K562 (cell line): Measurements from ENCODE around the gene ERGIC1. TPM values are rescaled to one million over a fixed set of nuclear protein-coding genes. Genes with fewer than 3 reads are reported as not detected.

ENCODE experiments used
- COPS2 ChIP-seq: fragments of 450-650 bp; conservative IDR thresholded peaks from 2 replicates; pipeline ENCODE4 v1.6.1; 2016; ENCODE audit warnings: mild to moderate bottlenecking, moderate library complexity
- CXXC5 ChIP-seq: fragments of 250-450 bp; sonication (Bioruptor Pico); IDR thresholded peaks from 2 replicates; pipeline ENCODE4 v1.8.0; 2022; ENCODE audit warnings: inconsistent platforms, mild to moderate bottlenecking, moderate library complexity
- E2F3 ChIP-seq: fragments of 250-450 bp; sonication (Bioruptor Pico); IDR thresholded peaks from 2 replicates; pipeline ENCODE4 v1.4.0; 2020; ENCODE audit warnings: mild to moderate bottlenecking
- FIP1L1 ChIP-seq: fragments of 200-400 bp; formaldehyde crosslinking; IDR thresholded peaks from 2 replicates; pipeline ENCODE4 v1.6.1; 2018; ENCODE audit warnings: mild to moderate bottlenecking, low read depth, low read length; ENCODE audit not compliant: poor library complexity, severe bottlenecking
- FOXA1 ChIP-seq: fragments of 450-650 bp; IDR thresholded peaks from 2 replicates; pipeline ENCODE4 v1.6.1; 2016; ENCODE audit warnings: mild to moderate bottlenecking, borderline replicate concordance
- FOXM1 ChIP-seq, 2 experiments: fragments of 450-650 bp in 1 of 2; sonication (generic) in 1 of 2; formaldehyde crosslinking in 1 of 2; IDR thresholded peaks; 2 replicates each; pipeline versions ENCODE4 v1.6.1 to v1.9.0; 2017 to 2022; ENCODE audit warnings: low read depth in 2 of 2, mild to moderate bottlenecking in 2 of 2, missing genetic modification reagents in 1 of 2, moderate library complexity in 1 of 2
- GATAD2A ChIP-seq: fragments of 450-650 bp; IDR thresholded peaks from 2 replicates; pipeline ENCODE4 v1.6.1; 2017
- HDAC2 ChIP-seq: fragments of 450-650 bp; IDR thresholded peaks from 2 replicates; pipeline ENCODE4 v1.6.1; 2016; ENCODE audit warnings: mild to moderate bottlenecking
- HMG20A ChIP-seq: fragments of 450-650 bp; formaldehyde crosslinking; conservative IDR thresholded peaks from 2 replicates; pipeline ENCODE4 v1.4.0; 2020; ENCODE audit warnings: mild to moderate bottlenecking, mixed read lengths
- MAFF ChIP-seq: IDR thresholded peaks from 2 replicates; pipeline ENCODE4 v1.6.1; 2012; ENCODE audit warnings: low read length, improper control_type of control experiment
- RFX1 ChIP-seq: fragments of 450-650 bp; IDR thresholded peaks from 2 replicates; pipeline ENCODE4 v1.6.1; 2016; ENCODE audit warnings: mild to moderate bottlenecking, moderate library complexity
- SRSF9 ChIP-seq: fragments of 200-400 bp; formaldehyde crosslinking; IDR thresholded peaks from 2 replicates; pipeline ENCODE4 v1.6.1; 2017; ENCODE audit warnings: low read depth, low read length, borderline replicate concordance
- TGIF2 ChIP-seq: sonication (generic); formaldehyde crosslinking; IDR thresholded peaks from 2 replicates; pipeline ENCODE4 v1.8.1; 2022; ENCODE audit warnings: mild to moderate bottlenecking, missing genetic modification reagents, moderate library complexity
- ZBTB12 ChIP-seq: fragments of 250-450 bp; sonication (Bioruptor Pico); IDR thresholded peaks from 2 replicates; pipeline ENCODE4 v1.4.0; 2020
- ZFP30 ChIP-seq: fragments of 250-450 bp; sonication (Bioruptor Pico); IDR thresholded peaks from 2 replicates; pipeline ENCODE4 v1.8.0; 2022; ENCODE audit warnings: moderate library complexity, mild to moderate bottlenecking, inconsistent platforms, borderline replicate concordance
- ZNF184 ChIP-seq: sonication (generic); formaldehyde crosslinking; IDR thresholded peaks from 2 replicates; pipeline ENCODE4 v1.5.0; 2020; ENCODE audit warnings: missing genetic modification reagents
- polyA plus RNA-seq, 8 experiments: library from polyadenylated mRNA; depleted of rRNA in 4 of 8; stranded (reverse) in 5 of 8; unstranded in 3 of 8; fragments of >200 nt; fragmentation: Nextera tagmentation in 2 of 8; fragmentation: Illumina TruSeq in 1 of 8; extraction: Ambion mirVana in 2 of 8; extraction: Trizol in 1 of 8; gene quantifications; 2 replicates each; pipeline versions ENCODE4 v1.2.1 to v1.2.3, GENCODE V29; 2011 to 2014; ENCODE audit warnings: inconsistent platforms in 1 of 8, missing spikeins in 1 of 8
- total RNA-seq, 7 experiments: library from RNA; depleted of rRNA in 6 of 7; stranded (reverse); fragments of >200 nt in 6 of 7; fragmentation: Illumina TruSeq in 2 of 7; extraction: Trizol in 2 of 7; gene quantifications; 2 replicates each; pipeline versions ENCODE4 v1.2.1 to v1.2.3, GENCODE V29; 2011 to 2021; ENCODE audit warnings: low replicate concordance in 1 of 7
- TF ChIP-seq, protein P1 (sequence below): fragments of 450-650 bp; IDR thresholded peaks from 2 replicates; pipeline ENCODE4 v1.6.1; 2016; ENCODE audit warnings: low read depth
- TF ChIP-seq, protein P2 (sequence below): fragments of 450-650 bp; formaldehyde crosslinking; conservative IDR thresholded peaks from 2 replicates; pipeline ENCODE4 v1.4.0; 2022; ENCODE audit warnings: mild to moderate bottlenecking, missing genetic modification characterization

The ERGIC1 gene
- total and polyA plus RNA-seq, 9 of the 15 experiments (the other 6 are each of a cell fraction or from before 2014, with no cell fraction given): 5.5 to 68.4 (median 36.4) TPM

GRCh38 chr5:172901012-172901780 lies 67.1 kb downstream of the ERGIC1 start (continued):
- TF ChIP-seq RFX1 (no peak), FOXA1 (no peak), HDAC2 (peak; percentile 61), FIP1L1 (no peak), E2F3 (no peak), MAFF (no peak), ZFP30 (CRISPR knock-in tag) (no peak), HMG20A (CRISPR knock-in tag) (no peak), ZNF184 (CRISPR knock-in tag) (no peak), FOXM1 (IDR thresholded peaks at IDR 0.05; ENCODE audit: low read depth) (peak; percentile 40; the same call in 1 of the 2 replicates), FOXM1 (CRISPR knock-in tag; IDR thresholded peaks at IDR 0.05; ENCODE audit: low read depth) (no peak), CXXC5 (CRISPR knock-in tag) (peak; percentile 69), TGIF2 (CRISPR knock-in tag) (no peak), GATAD2A (peak; percentile 27), COPS2 (no peak), ZBTB12 (CRISPR knock-in tag) (peak; percentile 38; the same call in 1 of the 2 replicates), SRSF9 (no peak)
- TF ChIP-seq, protein P1, sequence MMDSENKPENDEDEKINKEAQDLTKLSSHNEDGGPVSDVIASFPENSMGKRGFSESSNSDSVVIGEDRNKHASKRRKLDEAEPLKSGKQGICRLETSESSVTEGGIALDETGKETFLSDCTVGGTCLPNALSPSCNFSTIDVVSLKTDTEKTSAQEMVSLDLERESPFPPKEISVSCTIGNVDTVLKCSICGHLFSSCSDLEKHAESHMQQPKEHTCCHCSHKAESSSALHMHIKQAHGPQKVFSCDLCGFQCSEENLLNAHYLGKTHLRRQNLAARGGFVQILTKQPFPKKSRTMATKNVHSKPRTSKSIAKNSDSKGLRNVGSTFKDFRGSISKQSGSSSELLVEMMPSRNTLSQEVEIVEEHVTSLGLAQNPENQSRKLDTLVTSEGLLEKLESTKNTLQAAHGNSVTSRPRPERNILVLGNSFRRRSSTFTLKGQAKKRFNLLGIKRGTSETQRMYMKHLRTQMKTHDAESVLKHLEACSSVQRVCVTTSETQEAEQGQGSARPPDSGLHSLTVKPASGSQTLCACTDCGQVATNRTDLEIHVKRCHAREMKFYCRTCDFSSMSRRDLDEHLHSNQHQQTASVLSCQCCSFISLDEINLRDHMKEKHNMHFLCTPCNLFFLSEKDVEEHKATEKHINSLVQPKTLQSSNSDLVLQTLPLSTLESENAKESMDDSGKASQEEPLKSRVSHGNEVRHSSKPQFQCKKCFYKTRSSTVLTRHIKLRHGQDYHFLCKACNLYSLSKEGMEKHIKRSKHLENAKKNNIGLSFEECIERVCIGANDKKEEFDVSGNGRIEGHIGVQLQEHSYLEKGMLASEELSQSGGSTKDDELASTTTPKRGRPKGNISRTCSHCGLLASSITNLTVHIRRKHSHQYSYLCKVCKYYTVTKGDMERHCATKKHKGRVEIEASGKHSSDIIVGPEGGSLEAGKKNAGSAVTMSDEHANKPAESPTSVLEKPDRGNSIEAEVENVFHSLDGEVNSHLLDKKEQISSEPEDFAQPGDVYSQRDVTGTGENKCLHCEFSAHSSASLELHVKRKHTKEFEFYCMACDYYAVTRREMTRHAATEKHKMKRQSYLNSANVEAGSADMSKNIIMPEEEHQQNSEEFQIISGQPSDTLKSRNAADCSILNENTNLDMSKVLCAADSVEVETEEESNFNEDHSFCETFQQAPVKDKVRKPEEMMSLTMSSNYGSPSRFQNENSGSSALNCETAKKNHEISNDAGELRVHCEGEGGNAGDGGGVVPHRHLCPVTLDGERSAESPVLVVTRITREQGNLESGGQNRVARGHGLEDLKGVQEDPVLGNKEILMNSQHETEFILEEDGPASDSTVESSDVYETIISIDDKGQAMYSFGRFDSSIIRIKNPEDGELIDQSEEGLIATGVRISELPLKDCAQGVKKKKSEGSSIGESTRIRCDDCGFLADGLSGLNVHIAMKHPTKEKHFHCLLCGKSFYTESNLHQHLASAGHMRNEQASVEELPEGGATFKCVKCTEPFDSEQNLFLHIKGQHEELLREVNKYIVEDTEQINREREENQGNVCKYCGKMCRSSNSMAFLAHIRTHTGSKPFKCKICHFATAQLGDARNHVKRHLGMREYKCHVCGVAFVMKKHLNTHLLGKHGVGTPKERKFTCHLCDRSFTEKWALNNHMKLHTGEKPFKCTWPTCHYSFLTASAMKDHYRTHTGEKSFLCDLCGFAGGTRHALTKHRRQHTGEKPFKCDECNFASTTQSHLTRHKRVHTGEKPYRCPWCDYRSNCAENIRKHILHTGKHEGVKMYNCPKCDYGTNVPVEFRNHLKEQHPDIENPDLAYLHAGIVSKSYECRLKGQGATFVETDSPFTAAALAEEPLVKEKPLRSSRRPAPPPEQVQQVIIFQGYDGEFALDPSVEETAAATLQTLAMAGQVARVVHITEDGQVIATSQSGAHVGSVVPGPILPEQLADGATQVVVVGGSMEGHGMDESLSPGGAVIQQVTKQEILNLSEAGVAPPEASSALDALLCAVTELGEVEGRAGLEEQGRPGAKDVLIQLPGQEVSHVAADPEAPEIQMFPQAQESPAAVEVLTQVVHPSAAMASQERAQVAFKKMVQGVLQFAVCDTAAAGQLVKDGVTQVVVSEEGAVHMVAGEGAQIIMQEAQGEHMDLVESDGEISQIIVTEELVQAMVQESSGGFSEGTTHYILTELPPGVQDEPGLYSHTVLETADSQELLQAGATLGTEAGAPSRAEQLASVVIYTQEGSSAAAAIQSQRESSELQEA: no peak
- TF ChIP-seq, protein P2, sequence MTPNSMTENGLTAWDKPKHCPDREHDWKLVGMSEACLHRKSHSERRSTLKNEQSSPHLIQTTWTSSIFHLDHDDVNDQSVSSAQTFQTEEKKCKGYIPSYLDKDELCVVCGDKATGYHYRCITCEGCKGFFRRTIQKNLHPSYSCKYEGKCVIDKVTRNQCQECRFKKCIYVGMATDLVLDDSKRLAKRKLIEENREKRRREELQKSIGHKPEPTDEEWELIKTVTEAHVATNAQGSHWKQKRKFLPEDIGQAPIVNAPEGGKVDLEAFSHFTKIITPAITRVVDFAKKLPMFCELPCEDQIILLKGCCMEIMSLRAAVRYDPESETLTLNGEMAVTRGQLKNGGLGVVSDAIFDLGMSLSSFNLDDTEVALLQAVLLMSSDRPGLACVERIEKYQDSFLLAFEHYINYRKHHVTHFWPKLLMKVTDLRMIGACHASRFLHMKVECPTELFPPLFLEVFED (CRISPR knock-in tag): no peak
